PC-3 (cell line): ENCODE measurements around the gene C16orf78. TPM values are rescaled to one million over a fixed set of nuclear protein-coding genes. Genes with fewer than 3 reads are reported as not detected.

Source experiments
- ATAC-seq: fragments of 200-7000 bp; cut with Tn5 transposase; 2 replicates; pipeline ENCODE4 v1.9.1; 2020; ENCODE audit warnings: mild to moderate bottlenecking, moderate library complexity
- BruUV-seq: library from RNA; stranded (reverse); fragments of 400-500 nt; replicated peaks from 2 replicates; lab custom pipeline; 2021; lab: Mats Ljungman, UMichigan
- CTCF ChIA-PET: fragments of 300-600 bp; sonication (Branson Sonifier 250); formaldehyde crosslinking; loops from one replicate; lab custom pipeline; 2022; ENCODE audit warnings: antibody characterized with exemption; lab: Charles Lee
- POLR2A ChIA-PET: fragments of 300-600 bp; sonication (Branson Sonifier 250); formaldehyde crosslinking; loops from one replicate; lab custom pipeline; 2022; ENCODE audit warnings: antibody characterized with exemption; ENCODE audit not compliant: unreplicated experiment; lab: Charles Lee
- DNase-seq: peaks from one replicate; pipeline ENCODE4 v3.0.0-alpha.2; 2015
- H2AFZ ChIP-seq: fragments of 300-600 bp; sonication (generic); 2 replicates; pipeline ENCODE4 v1.6.0; 2016; ENCODE audit warnings: antibody characterized with exemption, low read length
- H3F3A ChIP-seq: fragments of 300-600 bp; sonication (generic); one replicate; pipeline ENCODE4 v1.6.0; 2017; ENCODE audit warnings: antibody characterized with exemption, low read length, control low read depth, mild to moderate bottlenecking; ENCODE audit not compliant: unreplicated experiment
- H3K27ac ChIP-seq: fragments of 300-600 bp; sonication (generic); 2 replicates; pipeline ENCODE4 v1.5.1; 2016; ENCODE audit warnings: mild to moderate bottlenecking, low read length
- H3K27me3 ChIP-seq: fragments of 300-600 bp; sonication (generic); 2 replicates; pipeline ENCODE4 v1.6.1; 2016; ENCODE audit warnings: low read length, mixed read lengths
- H3K36me3 ChIP-seq: fragments of 300-600 bp; sonication (generic); 2 replicates; pipeline ENCODE4 v1.6.1; 2016; ENCODE audit warnings: low read depth, mixed run types, low read length, mixed read lengths
- H3K4me1 ChIP-seq: fragments of 300-600 bp; sonication (generic); 2 replicates; pipeline ENCODE4 v1.5.1; 2016; ENCODE audit warnings: low read length; ENCODE audit not compliant: insufficient read depth
- H3K4me2 ChIP-seq: fragments of 300-600 bp; sonication (generic); 2 replicates; pipeline ENCODE4 v1.6.0; 2016; ENCODE audit warnings: low read length
- H3K4me3 ChIP-seq: fragments of 300-600 bp; sonication (generic); 2 replicates; pipeline ENCODE4 v1.5.1; 2016; ENCODE audit warnings: mild to moderate bottlenecking, low read length, mixed read lengths
- H3K79me2 ChIP-seq: fragments of 300-600 bp; sonication (generic); 2 replicates; pipeline ENCODE4 v1.6.1; 2017; ENCODE audit warnings: low read length, mixed read lengths
- H3K9ac ChIP-seq: fragments of 300-600 bp; sonication (generic); 2 replicates; pipeline ENCODE4 v1.6.0; 2016; ENCODE audit warnings: mild to moderate bottlenecking, low read length
- H3K9me2 ChIP-seq: fragments of 300-600 bp; sonication (generic); replicated peaks from 2 replicates; pipeline ENCODE4 v1.6.1; 2016; ENCODE audit warnings: mixed run types, low read length, mixed read lengths
- H3K9me3 ChIP-seq: fragments of 300-600 bp; sonication (generic); 2 replicates; pipeline ENCODE4 v1.6.1; 2016; ENCODE audit warnings: low read length, mixed read lengths
- H4K20me1 ChIP-seq: fragments of 300-600 bp; sonication (generic); 2 replicates; pipeline ENCODE4 v1.6.1; 2016; ENCODE audit warnings: low read length, mixed read lengths
- CTCF ChIP-seq: fragments of 300-600 bp; sonication (generic); conservative IDR thresholded peaks from 2 replicates; pipeline ENCODE4 v1.5.1; 2017; ENCODE audit warnings: antibody characterized with exemption, low read depth, mild to moderate bottlenecking, low read length
- EZH2 ChIP-seq: fragments of 300-600 bp; sonication (generic); IDR thresholded peaks from one replicate; pipeline ENCODE4 v1.6.1; 2017; ENCODE audit warnings: antibody characterized with exemption, mild to moderate bottlenecking, low read length; ENCODE audit not compliant: unreplicated experiment
- EZH2phosphoT487 ChIP-seq: fragments of 300-600 bp; sonication (generic); IDR thresholded peaks from 2 replicates; pipeline ENCODE4 v1.6.1; 2018; ENCODE audit warnings: mild to moderate bottlenecking, antibody characterized with exemption, low read length, borderline replicate concordance
- intact Hi-C: fragments of 100-400 bp; cut with micrococcal nuclease; formaldehyde crosslinking; loops from 2 replicates; pipeline ENCODE4 v1.9.0; 2023
- total RNA-seq: library from RNA; depleted of rRNA; stranded (reverse); fragments of >200 nt; gene quantifications from 2 replicates; pipeline ENCODE4 v1.2.3, GENCODE V29; 2014

The C16orf78 gene
- total RNA-seq, 1 experiment from 2014 or later = not detected

- H3K27me3 ChIP-seq = peaks cover 23% of the 10 kb centered on the region
- H3K36me3 ChIP-seq = no peaks in the 10 kb centered on the region; the same call in 1 of the 2 replicates
- DNase-seq (no peak), ATAC-seq (no peak)
- no peaks in the 10 kb centered on the region for H3F3A ChIP-seq
- H4K20me1 ChIP-seq = no peaks in the 10 kb centered on the region
- BruUV-seq = no TSS peak
- no peaks in the 10 kb centered on the region for H3K9me3 ChIP-seq
- CTCF ChIA-PET = no interaction called here
- intact Hi-C loops = no loop called here
- H3K27ac ChIP-seq = no peak overlapping the region
- no peaks in the 10 kb centered on the region for H3K4me1 ChIP-seq
- H3K79me2 ChIP-seq = no peaks in the 10 kb centered on the region
- H3K4me2 ChIP-seq = no peak overlapping the region
- POLR2A ChIA-PET = no interaction called here
- H2AFZ ChIP-seq = no peak overlapping the region
- no peak overlapping the region for H3K9ac ChIP-seq
- no peaks in the 10 kb centered on the region for H3K9me2 ChIP-seq
- no peak for TF ChIP-seq EZH2
- no peak for TF ChIP-seq CTCF
- TF ChIP-seq EZH2phosphoT487 = no peak
- H3K4me3 ChIP-seq = no peak overlapping the region
These were observed 69.2 kb downstream of the C16orf78 start for GRCh38 chr16:49442805-49443204.

- Histone ChIP-seq H3K9ac (no peak overlapping the region), H3K9me3 (no peaks in the 10 kb centered on the region), H3K4me1 (no peaks in the 10 kb centered on the region), H3K36me3 (no peaks in the 10 kb centered on the region; the same call in 1 of the 2 replicates), H3K9me2 (no peaks in the 10 kb centered on the region), H3K27ac (no peak overlapping the region), H3F3A (no peaks in the 10 kb centered on the region), H3K4me2 (no peak overlapping the region), H3K79me2 (no peaks in the 10 kb centered on the region), H4K20me1 (no peaks in the 10 kb centered on the region), H2AFZ (no peak overlapping the region), H3K4me3 (no peak overlapping the region), H3K27me3 (peaks cover 18% of the 10 kb centered on the region; the same call in 1 of the 2 replicates)
- BruUV-seq = no TSS peak
- TF ChIP-seq EZH2phosphoT487 (no peak), CTCF (no peak), EZH2 (no peak)
- ChIA-PET CTCF (no interaction called here), POLR2A (no interaction called here)
- ATAC-seq (no peak), DNase-seq (no peak)
- intact Hi-C loops = no loop called here
These were observed 70.0 kb downstream of the C16orf78 start for GRCh38 chr16:49443576-49443975.

GRCh38 chr16:49446805-49447204 lies 73.2 kb downstream of the C16orf78 start:
- H3K4me1 ChIP-seq = no peaks in the 10 kb centered on the region
- ATAC-seq = no peak
- no peaks in the 10 kb centered on the region for H3K9me2 ChIP-seq
- DNase-seq = no peak
- no peaks in the 10 kb centered on the region for H3K79me2 ChIP-seq
- TF ChIP-seq EZH2phosphoT487 (no peak), EZH2 (no peak), CTCF (no peak)
- H3K4me2 ChIP-seq = no peak overlapping the region
- no peak overlapping the region for H3K4me3 ChIP-seq
- H3K9me3 ChIP-seq = no peaks in the 10 kb centered on the region
- no peaks in the 10 kb centered on the region for H3F3A ChIP-seq
- H2AFZ ChIP-seq = no peak overlapping the region
- no TSS peak for BruUV-seq
- intact Hi-C loops = no loop called here
- H3K27me3 ChIP-seq = peaks cover 11% of the 10 kb centered on the region; the same call in 1 of the 2 replicates
- H3K36me3 ChIP-seq = no peaks in the 10 kb centered on the region
- CTCF ChIA-PET = no interaction called here
- POLR2A ChIA-PET = no interaction called here
- H3K9ac ChIP-seq = no peak overlapping the region
- H3K27ac ChIP-seq = no peak overlapping the region
- no peaks in the 10 kb centered on the region for H4K20me1 ChIP-seq
